Liver (tissue), 9 donors: ENCODE measurements around the gene GMDS. TPM values are rescaled to one million over a fixed set of nuclear protein-coding genes. Genes with fewer than 3 reads are reported as not detected.

Experiments used
- DNase-seq: peaks from one replicate; pipeline ENCODE4 v3.0.0-alpha.2; 2017; ENCODE audit warnings: low spot score
- H3K27ac ChIP-seq, 2 donors: one replicate each; pipeline ENCODE4 v1.7.0; 2013; ENCODE audit warnings: inconsistent platforms in 2 of 2, low read length in 2 of 2, control low read depth in 1 of 2, low read depth in 1 of 2, mild to moderate bottlenecking in 1 of 2
- H3K27me3 ChIP-seq, 4 donors: one replicate each; pipeline versions ENCODE4 v1.6.1 to v1.7.0; 2013; ENCODE audit warnings: low read length in 3 of 4, inconsistent platforms in 1 of 4, mild to moderate bottlenecking in 1 of 4, moderate library complexity in 1 of 4; ENCODE audit not compliant: control insufficient read depth in 4 of 4, insufficient read depth in 4 of 4
- H3K36me3 ChIP-seq, 4 donors: one replicate each; pipeline versions ENCODE4 v1.6.1 to v1.7.0; 2013; ENCODE audit warnings: low read length in 3 of 4, mild to moderate bottlenecking in 3 of 4, low read depth in 1 of 4, moderate library complexity in 1 of 4; ENCODE audit not compliant: control insufficient read depth in 4 of 4, insufficient read depth in 3 of 4
- H3K4me1 ChIP-seq, 4 donors: one replicate each; pipeline versions ENCODE4 v1.6.1 to v1.7.0; 2013; ENCODE audit warnings: low read length in 3 of 4, mild to moderate bottlenecking in 3 of 4, moderate library complexity in 1 of 4; ENCODE audit not compliant: control insufficient read depth in 4 of 4, insufficient read depth in 4 of 4
- H3K4me3 ChIP-seq, 3 donors: one replicate each; pipeline versions ENCODE4 v1.6.1 to v1.7.0; 2013; ENCODE audit warnings: low read length in 3 of 3, control low read depth in 1 of 3, low read depth in 1 of 3, mild to moderate bottlenecking in 1 of 3
- H3K9ac ChIP-seq, 2 donors: one replicate each; pipeline ENCODE4 v1.7.0; 2013; ENCODE audit warnings: low read length in 2 of 2, mild to moderate bottlenecking in 2 of 2, moderate library complexity in 2 of 2, control low read depth in 1 of 2, low read depth in 1 of 2
- H3K9me3 ChIP-seq, 4 donors: one replicate each; pipeline versions ENCODE4 v1.6.1 to v1.7.0; 2013; ENCODE audit warnings: low read length in 3 of 4; ENCODE audit not compliant: control insufficient read depth in 4 of 4
- ATF3 ChIP-seq: IDR thresholded peaks from 2 replicates; pipeline ENCODE4 v1.6.1; 2016; ENCODE audit warnings: antibody characterized with exemption
- EGR1 ChIP-seq, 2 donors: IDR thresholded peaks; 2 replicates each; pipeline ENCODE4 v1.6.1; 2016 to 2018; ENCODE audit warnings: antibody characterized with exemption in 2 of 2, low read depth in 2 of 2
- FOXA1 ChIP-seq: IDR thresholded peaks from 2 replicates; pipeline ENCODE4 v1.6.1; 2016; ENCODE audit warnings: antibody characterized with exemption
- FOXA2 ChIP-seq: IDR thresholded peaks from 2 replicates; pipeline ENCODE4 v1.6.1; 2016; ENCODE audit warnings: antibody characterized with exemption
- GABPA ChIP-seq, 2 donors: IDR thresholded peaks in 1 of 2; conservative IDR thresholded peaks in 1 of 2; 2 replicates each; pipeline ENCODE4 v1.6.1; 2016; ENCODE audit warnings: antibody characterized with exemption in 2 of 2, mild to moderate bottlenecking in 1 of 2, moderate library complexity in 1 of 2
- HNF4A ChIP-seq, 2 donors: conservative IDR thresholded peaks; 2 replicates each; pipeline ENCODE4 v1.6.1; 2016; ENCODE audit warnings: antibody characterized with exemption in 2 of 2, mild to moderate bottlenecking in 2 of 2
- HNF4G ChIP-seq: IDR thresholded peaks from 2 replicates; pipeline ENCODE4 v1.6.1; 2016; ENCODE audit warnings: antibody characterized with exemption
- JUND ChIP-seq, 2 donors: IDR thresholded peaks; 2 replicates each; pipeline ENCODE4 v1.6.1; 2016; ENCODE audit warnings: antibody characterized with exemption in 2 of 2
- NR2F2 ChIP-seq: IDR thresholded peaks from 2 replicates; pipeline ENCODE4 v1.6.1; 2016; ENCODE audit warnings: antibody characterized with exemption
- RAD21 ChIP-seq, 2 donors: IDR thresholded peaks; 2 replicates each; pipeline ENCODE4 v1.6.1; 2016; ENCODE audit warnings: antibody characterized with exemption in 2 of 2, mild to moderate bottlenecking in 2 of 2
- RXRA ChIP-seq, 2 donors: IDR thresholded peaks; 2 replicates each; pipeline ENCODE4 v1.6.1; 2017 to 2018; ENCODE audit warnings: antibody characterized with exemption in 2 of 2, mild to moderate bottlenecking in 1 of 2
- SP1 ChIP-seq: IDR thresholded peaks from 2 replicates; pipeline ENCODE4 v1.6.1; 2018; ENCODE audit warnings: antibody characterized with exemption, mild to moderate bottlenecking
- TAF1 ChIP-seq: conservative IDR thresholded peaks from 2 replicates; pipeline ENCODE4 v1.6.1; 2016; ENCODE audit warnings: antibody characterized with exemption, mild to moderate bottlenecking
- YY1 ChIP-seq: IDR thresholded peaks from 2 replicates; pipeline ENCODE4 v1.6.1; 2016; ENCODE audit warnings: antibody characterized with exemption, mild to moderate bottlenecking
- WGBS: extraction: QIAGEN DNeasy Blood & Tissue Kit; methylation state at CpG from one replicate; pipeline ENCODE4 v1.1.7; 2013; 5-methylcytosine and 5-hydroxymethylcytosine counted together
- polyA plus RNA-seq, 2 donors: library from polyadenylated mRNA; stranded (reverse) in 1 of 2; unstranded in 1 of 2; fragments of 200-250 nt in 1 of 2; fragments of >200 nt in 1 of 2; fragmentation: Nextera tagmentation in 1 of 2; extraction: Ambion mirVana in 1 of 2; gene quantifications; one replicate each; pipeline versions ENCODE4 v1.2.1 to v1.2.3, GENCODE V29; 2013 to 2015
- total RNA-seq, 2 donors: library from RNA; depleted of rRNA; stranded (reverse); fragments of >200 nt; gene quantifications; one replicate each; pipeline ENCODE4 v1.2.3, GENCODE V29; 2014
- TF ChIP-seq, protein P1 (sequence below): IDR thresholded peaks from 2 replicates; pipeline ENCODE4 v1.6.1; 2016; ENCODE audit warnings: antibody characterized with exemption
- TF ChIP-seq, protein P2 (sequence below): IDR thresholded peaks from 2 replicates; pipeline ENCODE4 v1.6.1; 2016; ENCODE audit warnings: antibody characterized with exemption, mild to moderate bottlenecking
- TF ChIP-seq, protein P3 (sequence below): IDR thresholded peaks from 2 replicates; pipeline ENCODE4 v1.6.1; 2016; ENCODE audit warnings: antibody characterized with exemption
- TF ChIP-seq, protein P4 (sequence below): fragments of 150-350 bp; IDR thresholded peaks from 2 replicates; pipeline ENCODE4 v1.5.1; 2017; ENCODE audit warnings: improper control_type of control experiment, low read depth, low read length; ENCODE audit not compliant: missing input control
- donor health status: healthy.
- donor health status: healthy.
- donor health status: healthy.
- donor health status: healthy.
- donor health status: healthy.

Gene GMDS
- total and polyA plus RNA-seq, 4 donors, result 3.5 to 15.6 (median 13.0) TPM

DNA sequence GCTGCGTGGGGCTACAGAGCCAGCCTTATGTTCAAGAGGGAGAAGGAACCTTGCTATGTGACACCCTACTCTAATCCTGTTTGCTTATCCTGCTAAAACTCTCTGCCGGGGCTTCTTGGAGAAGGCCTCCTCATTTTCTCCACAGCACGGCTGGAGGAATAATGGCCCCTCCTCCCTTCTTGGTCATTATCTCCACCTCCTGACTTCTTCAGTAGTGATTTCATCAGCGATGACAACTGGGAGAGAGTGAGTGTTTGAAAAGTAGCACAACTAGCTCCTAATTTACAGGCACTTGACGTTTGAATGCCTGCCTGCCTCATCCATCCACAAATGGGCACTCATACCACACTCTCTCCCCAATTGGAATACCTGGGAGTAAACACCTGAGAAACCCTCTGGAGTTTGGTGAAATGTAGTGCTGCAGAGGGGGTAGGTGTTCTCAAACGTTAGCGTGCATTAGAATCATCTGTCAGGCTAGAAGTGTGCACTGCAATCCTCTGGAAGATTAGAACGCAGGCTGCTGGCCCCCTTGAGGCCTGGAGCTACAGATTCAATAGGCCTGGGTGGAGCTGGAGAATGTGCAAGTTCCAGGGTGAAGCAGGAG lies 487.2 kb downstream of the GMDS start:
- no peaks in the 10 kb centered on the region for H3K36me3 ChIP-seq
- TF ChIP-seq, protein P1, sequence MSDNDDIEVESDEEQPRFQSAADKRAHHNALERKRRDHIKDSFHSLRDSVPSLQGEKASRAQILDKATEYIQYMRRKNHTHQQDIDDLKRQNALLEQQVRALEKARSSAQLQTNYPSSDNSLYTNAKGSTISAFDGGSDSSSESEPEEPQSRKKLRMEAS, result no peak
- no peak for TF ChIP-seq NR2F2
- TF ChIP-seq, protein P2, sequence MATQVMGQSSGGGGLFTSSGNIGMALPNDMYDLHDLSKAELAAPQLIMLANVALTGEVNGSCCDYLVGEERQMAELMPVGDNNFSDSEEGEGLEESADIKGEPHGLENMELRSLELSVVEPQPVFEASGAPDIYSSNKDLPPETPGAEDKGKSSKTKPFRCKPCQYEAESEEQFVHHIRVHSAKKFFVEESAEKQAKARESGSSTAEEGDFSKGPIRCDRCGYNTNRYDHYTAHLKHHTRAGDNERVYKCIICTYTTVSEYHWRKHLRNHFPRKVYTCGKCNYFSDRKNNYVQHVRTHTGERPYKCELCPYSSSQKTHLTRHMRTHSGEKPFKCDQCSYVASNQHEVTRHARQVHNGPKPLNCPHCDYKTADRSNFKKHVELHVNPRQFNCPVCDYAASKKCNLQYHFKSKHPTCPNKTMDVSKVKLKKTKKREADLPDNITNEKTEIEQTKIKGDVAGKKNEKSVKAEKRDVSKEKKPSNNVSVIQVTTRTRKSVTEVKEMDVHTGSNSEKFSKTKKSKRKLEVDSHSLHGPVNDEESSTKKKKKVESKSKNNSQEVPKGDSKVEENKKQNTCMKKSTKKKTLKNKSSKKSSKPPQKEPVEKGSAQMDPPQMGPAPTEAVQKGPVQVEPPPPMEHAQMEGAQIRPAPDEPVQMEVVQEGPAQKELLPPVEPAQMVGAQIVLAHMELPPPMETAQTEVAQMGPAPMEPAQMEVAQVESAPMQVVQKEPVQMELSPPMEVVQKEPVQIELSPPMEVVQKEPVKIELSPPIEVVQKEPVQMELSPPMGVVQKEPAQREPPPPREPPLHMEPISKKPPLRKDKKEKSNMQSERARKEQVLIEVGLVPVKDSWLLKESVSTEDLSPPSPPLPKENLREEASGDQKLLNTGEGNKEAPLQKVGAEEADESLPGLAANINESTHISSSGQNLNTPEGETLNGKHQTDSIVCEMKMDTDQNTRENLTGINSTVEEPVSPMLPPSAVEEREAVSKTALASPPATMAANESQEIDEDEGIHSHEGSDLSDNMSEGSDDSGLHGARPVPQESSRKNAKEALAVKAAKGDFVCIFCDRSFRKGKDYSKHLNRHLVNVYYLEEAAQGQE, result no peak
- TF ChIP-seq FOXA2, result no peak
- TF ChIP-seq, protein P3, sequence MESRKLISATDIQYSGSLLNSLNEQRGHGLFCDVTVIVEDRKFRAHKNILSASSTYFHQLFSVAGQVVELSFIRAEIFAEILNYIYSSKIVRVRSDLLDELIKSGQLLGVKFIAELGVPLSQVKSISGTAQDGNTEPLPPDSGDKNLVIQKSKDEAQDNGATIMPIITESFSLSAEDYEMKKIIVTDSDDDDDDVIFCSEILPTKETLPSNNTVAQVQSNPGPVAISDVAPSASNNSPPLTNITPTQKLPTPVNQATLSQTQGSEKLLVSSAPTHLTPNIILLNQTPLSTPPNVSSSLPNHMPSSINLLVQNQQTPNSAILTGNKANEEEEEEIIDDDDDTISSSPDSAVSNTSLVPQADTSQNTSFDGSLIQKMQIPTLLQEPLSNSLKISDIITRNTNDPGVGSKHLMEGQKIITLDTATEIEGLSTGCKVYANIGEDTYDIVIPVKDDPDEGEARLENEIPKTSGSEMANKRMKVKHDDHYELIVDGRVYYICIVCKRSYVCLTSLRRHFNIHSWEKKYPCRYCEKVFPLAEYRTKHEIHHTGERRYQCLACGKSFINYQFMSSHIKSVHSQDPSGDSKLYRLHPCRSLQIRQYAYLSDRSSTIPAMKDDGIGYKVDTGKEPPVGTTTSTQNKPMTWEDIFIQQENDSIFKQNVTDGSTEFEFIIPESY, result no peak
- no peak for TF ChIP-seq SP1
- no peak for TF ChIP-seq TAF1
- no peak for TF ChIP-seq JUND (IDR thresholded peaks at IDR 0.05)
- TF ChIP-seq EGR1 (IDR thresholded peaks at IDR 0.05; ENCODE audit: low read depth in 2 of 2), result no peak
- TF ChIP-seq HNF4G, result no peak
- no peak for TF ChIP-seq ATF3
- TF ChIP-seq, protein P4, sequence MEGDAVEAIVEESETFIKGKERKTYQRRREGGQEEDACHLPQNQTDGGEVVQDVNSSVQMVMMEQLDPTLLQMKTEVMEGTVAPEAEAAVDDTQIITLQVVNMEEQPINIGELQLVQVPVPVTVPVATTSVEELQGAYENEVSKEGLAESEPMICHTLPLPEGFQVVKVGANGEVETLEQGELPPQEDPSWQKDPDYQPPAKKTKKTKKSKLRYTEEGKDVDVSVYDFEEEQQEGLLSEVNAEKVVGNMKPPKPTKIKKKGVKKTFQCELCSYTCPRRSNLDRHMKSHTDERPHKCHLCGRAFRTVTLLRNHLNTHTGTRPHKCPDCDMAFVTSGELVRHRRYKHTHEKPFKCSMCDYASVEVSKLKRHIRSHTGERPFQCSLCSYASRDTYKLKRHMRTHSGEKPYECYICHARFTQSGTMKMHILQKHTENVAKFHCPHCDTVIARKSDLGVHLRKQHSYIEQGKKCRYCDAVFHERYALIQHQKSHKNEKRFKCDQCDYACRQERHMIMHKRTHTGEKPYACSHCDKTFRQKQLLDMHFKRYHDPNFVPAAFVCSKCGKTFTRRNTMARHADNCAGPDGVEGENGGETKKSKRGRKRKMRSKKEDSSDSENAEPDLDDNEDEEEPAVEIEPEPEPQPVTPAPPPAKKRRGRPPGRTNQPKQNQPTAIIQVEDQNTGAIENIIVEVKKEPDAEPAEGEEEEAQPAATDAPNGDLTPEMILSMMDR, result no peak
- TF ChIP-seq RXRA (IDR thresholded peaks at IDR 0.05), result no peak
- TF ChIP-seq RAD21 (IDR thresholded peaks at IDR 0.05), result no peak
- TF ChIP-seq HNF4A (conservative IDR thresholded peaks at IDR 0.05), result no peak
- no peak for TF ChIP-seq YY1
- TF ChIP-seq FOXA1, result no peak
- TF ChIP-seq GABPA (IDR thresholded peaks at IDR 0.05 in 1 of 2, conservative IDR thresholded peaks at IDR 0.05 in 1 of 2), result no peak
- H3K9me3 ChIP-seq, result no peaks in the 10 kb centered on the region
- no peak overlapping the region for H3K4me3 ChIP-seq
- WGBS, result 78% methylated on average over 8 of the region's 8 CpGs
- no peaks in the 10 kb centered on the region for H3K27me3 ChIP-seq
- no peak for DNase-seq
- H3K27ac ChIP-seq, result no peak overlapping the region
- no peak overlapping the region for H3K9ac ChIP-seq
- H3K4me1 ChIP-seq, result no peaks in the 10 kb centered on the region
